ENCODE data around the gene UNC5C. TPM values are rescaled to one million over a fixed set of nuclear protein-coding genes. Genes with fewer than 3 reads are reported as not detected.
A peak's percentile ranks its signal among the peaks of the same experiment; 100 is the strongest.

Gene UNC5C
- total RNA-seq, 8 experiments from 2014 or later, result 0.13 to 12.7 (median 3.5) TPM

- H3K27ac ChIP-seq, result no peak overlapping the region
- H3K4me3 ChIP-seq, result no peak overlapping the region
- in situ Hi-C loops (cut with MboI; ENCODE audit: low pct_unique_long_range_greater_than_20kb in 2 of 9, low sequenced_read_pairs in 9 of 9, unreplicated experiment in 9 of 9), result no loop called here
- WGBS, 10 experiments, result 0 to 100% (median 89%) methylated on average over 1 of the region's 1 CpG; no CpG with 5 or more reads in 1 of the 10 experiments
- peaks cover 9 to 27% of the 10 kb centered on the region in 2 donors for H3K4me1 ChIP-seq (replicated peaks in 1 of 2)
- no peak for ATAC-seq (replicated peaks in 6 of 8)
Measured at GRCh38 chr4:95314573-95314972, 234.2 kb downstream of the UNC5C start.

DNA sequence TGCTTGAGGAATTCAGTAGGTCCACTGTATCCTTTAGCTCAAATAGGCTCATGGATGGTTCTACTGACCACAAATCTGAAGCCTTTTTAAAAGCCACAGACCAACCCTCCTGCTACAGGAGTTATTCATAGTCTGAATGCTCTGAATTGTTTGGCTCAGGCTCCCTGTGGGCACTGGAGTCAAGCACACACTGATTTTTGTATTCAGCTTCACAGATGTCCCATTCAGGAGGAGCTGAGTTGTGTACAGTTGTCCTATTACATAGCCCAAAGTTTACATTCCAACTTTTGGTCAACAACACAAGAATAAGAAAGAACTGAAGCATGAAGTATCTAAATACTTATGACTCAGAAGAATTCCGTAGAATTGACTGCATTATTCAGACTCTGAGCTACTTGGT is 243.9 kb downstream of the UNC5C start:
- ATAC-seq (replicated peaks in 6 of 8), result peak in 3 of 8 experiments; percentile 36 to 100 (median 54)
- Histone ChIP-seq H3K27ac (no peak overlapping the region), H3K4me3 (no peak overlapping the region), H3K4me1 (replicated peaks in 1 of 2) (peaks cover 0 to 3% of the 10 kb centered on the region in 2 donors)
- in situ Hi-C loops (cut with MboI; ENCODE audit: low pct_unique_long_range_greater_than_20kb in 2 of 9, low sequenced_read_pairs in 9 of 9, unreplicated experiment in 9 of 9), result no loop called here
- 0 to 40% (median 17%) methylated on average over 1 of the region's 1 CpG; no CpG with 5 or more reads in 5 of the 10 experiments for WGBS, 10 experiments

- in situ Hi-C loops (cut with MboI; ENCODE audit: low pct_unique_long_range_greater_than_20kb in 2 of 9, low sequenced_read_pairs in 9 of 9, unreplicated experiment in 9 of 9), result no loop called here
- Histone ChIP-seq H3K4me1 (replicated peaks in 1 of 2) (peaks cover 0 to 3% of the 10 kb centered on the region in 2 donors), H3K4me3 (no peak overlapping the region), H3K27ac (no peak overlapping the region)
- WGBS, 10 experiments, result 0 to 100% (median 43%) methylated on average over 1 of the region's 1 CpG; no CpG with 5 or more reads in 3 of the 10 experiments
- ATAC-seq (replicated peaks in 6 of 8), result no peak
Measured at GRCh38 chr4:95300304-95300703, 248.5 kb downstream of the UNC5C start.

GRCh38 chr4:95296052-95296451 is 252.7 kb downstream of the UNC5C start:
- 0 to 100% (median 56%) methylated on average over 1 to 2 of the region's 2 CpGs; no CpG with 5 or more reads in 2 of the 10 experiments for WGBS, 10 experiments
- no peak overlapping the region for H3K27ac ChIP-seq
- in situ Hi-C loops (cut with MboI; ENCODE audit: low pct_unique_long_range_greater_than_20kb in 2 of 9, low sequenced_read_pairs in 9 of 9, unreplicated experiment in 9 of 9), result no loop called here
- no peak overlapping the region for H3K4me3 ChIP-seq
- ATAC-seq (replicated peaks in 6 of 8), result no peak
- peaks cover 0 to 5% of the 10 kb centered on the region in 2 donors for H3K4me1 ChIP-seq (replicated peaks in 1 of 2)

GRCh38 chr4:95295157-95295556 is 253.6 kb downstream of the UNC5C start:
- in situ Hi-C loops (cut with MboI; ENCODE audit: low pct_unique_long_range_greater_than_20kb in 2 of 9, low sequenced_read_pairs in 9 of 9, unreplicated experiment in 9 of 9), result no loop called here
- WGBS, 10 experiments, result 0 to 100% (median 89%) methylated on average over 1 of the region's 1 CpG; no CpG with 5 or more reads in 4 of the 10 experiments
- Histone ChIP-seq H3K27ac (no peak overlapping the region), H3K4me1 (replicated peaks in 1 of 2) (peaks cover 0 to 5% of the 10 kb centered on the region in 2 donors), H3K4me3 (no peak overlapping the region)
- no peak for ATAC-seq (replicated peaks in 6 of 8)

DNA sequence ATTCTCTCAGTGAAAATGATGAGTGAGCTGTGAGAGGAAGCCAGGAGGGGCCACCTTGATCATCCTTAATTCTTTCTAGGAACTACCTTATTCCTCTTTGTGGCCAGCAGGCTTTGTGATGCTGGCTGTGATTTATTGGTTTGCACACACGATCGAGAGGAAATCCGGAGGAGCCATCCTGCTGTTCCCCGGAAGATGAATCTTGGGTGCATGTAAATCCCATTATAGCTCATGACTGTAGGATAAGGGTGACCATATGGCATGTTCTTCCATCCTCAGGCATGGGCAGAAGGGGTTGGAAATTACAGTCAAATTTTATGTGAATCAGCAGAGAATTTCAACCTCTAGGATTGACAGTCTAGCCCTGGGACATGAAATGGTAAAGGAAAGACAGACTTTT is 254.5 kb downstream of the UNC5C start:
- WGBS, 10 experiments, result 0 to 70% (median 60%) methylated on average over 1 to 4 of the region's 4 CpGs; no CpG with 5 or more reads in 1 of the 10 experiments
- Histone ChIP-seq H3K4me1 (replicated peaks in 1 of 2) (peaks cover 0 to 5% of the 10 kb centered on the region in 2 donors), H3K27ac (no peak overlapping the region), H3K4me3 (no peak overlapping the region)
- in situ Hi-C loops (cut with MboI; ENCODE audit: low pct_unique_long_range_greater_than_20kb in 2 of 9, low sequenced_read_pairs in 9 of 9, unreplicated experiment in 9 of 9), result no loop called here
- ATAC-seq (replicated peaks in 6 of 8), result peak in 3 of 8 experiments; percentile 12 to 57 (median 39)

DNA sequence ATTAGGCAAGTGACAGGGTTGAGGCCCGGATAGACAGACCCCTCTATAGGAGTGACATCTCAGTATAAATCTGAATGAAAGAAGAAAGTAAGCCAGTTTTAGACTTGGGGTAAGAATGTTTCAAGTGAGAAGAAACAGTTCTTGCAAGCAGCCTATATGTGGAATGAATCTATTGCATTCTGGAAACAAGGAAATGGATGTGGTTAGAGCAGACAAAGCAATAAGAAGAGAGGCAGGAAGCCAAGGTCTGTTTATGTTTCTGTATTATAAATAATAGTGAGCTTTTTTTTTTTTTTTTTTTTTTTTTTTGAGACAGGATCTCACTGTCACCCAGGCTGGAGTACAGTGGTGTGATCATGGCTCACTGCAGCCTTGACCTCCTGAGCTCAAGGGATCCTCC is 255.8 kb downstream of the UNC5C start:
- no peak for ATAC-seq (replicated peaks in 6 of 8)
- Histone ChIP-seq H3K27ac (no peak overlapping the region), H3K4me1 (replicated peaks in 1 of 2) (peaks cover 0 to 5% of the 10 kb centered on the region in 2 donors), H3K4me3 (no peak overlapping the region)
- in situ Hi-C loops (cut with MboI; ENCODE audit: low pct_unique_long_range_greater_than_20kb in 2 of 9, low sequenced_read_pairs in 9 of 9, unreplicated experiment in 9 of 9), result no loop called here
- WGBS, 10 experiments, result 0 to 100% (median 43%) methylated on average over 1 of the region's 1 CpG; no CpG with 5 or more reads in 3 of the 10 experiments

GRCh38 chr4:95290702-95291101 is 258.1 kb downstream of the UNC5C start:
- no peak overlapping the region for H3K27ac ChIP-seq
- ATAC-seq (replicated peaks in 6 of 8), result no peak
- WGBS, 10 experiments, result 4 to 100% (median 66%) methylated on average over 1 to 6 of the region's 6 CpGs
- in situ Hi-C loops (cut with MboI; ENCODE audit: low pct_unique_long_range_greater_than_20kb in 2 of 9, low sequenced_read_pairs in 9 of 9, unreplicated experiment in 9 of 9), result no loop called here
- peaks cover 0 to 5% of the 10 kb centered on the region in 2 donors for H3K4me1 ChIP-seq (replicated peaks in 1 of 2)
- no peak overlapping the region for H3K4me3 ChIP-seq

DNA sequence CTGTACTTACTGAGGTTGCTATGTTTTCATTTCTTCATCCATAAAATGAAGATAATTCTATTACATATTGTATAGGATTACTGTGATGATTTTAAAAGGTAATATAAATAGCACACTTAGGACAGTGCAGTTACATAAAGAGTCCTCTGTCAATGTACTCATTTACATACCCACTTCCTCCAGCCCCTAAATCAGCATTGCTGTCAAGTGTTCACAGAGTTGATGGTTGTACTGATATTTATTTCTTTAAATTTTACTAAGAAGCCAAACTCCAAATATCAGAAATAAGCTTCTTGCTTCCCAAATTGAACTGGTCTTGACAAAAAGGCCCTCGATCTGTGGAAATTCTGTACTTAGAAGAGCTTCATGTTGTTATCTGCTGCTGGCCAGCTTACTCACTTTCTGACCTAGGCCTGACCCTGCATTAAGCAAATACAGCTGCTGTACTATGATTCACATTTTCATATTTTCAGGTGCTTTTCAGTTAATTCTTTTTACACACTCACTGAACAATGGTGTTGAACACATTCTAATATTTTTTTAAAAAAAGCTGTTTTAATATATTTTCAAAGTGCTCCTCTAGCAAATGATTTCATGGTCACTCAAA is 259.6 kb downstream of the UNC5C start:
- WGBS, 10 experiments, result 0 to 100% (median 60%) methylated on average over 1 of the region's 1 CpG; no CpG with 5 or more reads in 2 of the 10 experiments
- Histone ChIP-seq H3K4me1 (replicated peaks in 1 of 2) (peaks cover under 1 to 1% of the 10 kb centered on the region in 2 donors), H3K27ac (no peak overlapping the region), H3K4me3 (no peak overlapping the region)
- in situ Hi-C loops (cut with MboI; ENCODE audit: low pct_unique_long_range_greater_than_20kb in 2 of 9, low sequenced_read_pairs in 9 of 9, unreplicated experiment in 9 of 9), result no loop called here
- ATAC-seq (replicated peaks in 6 of 8), result peak in 3 of 8 experiments; percentile 23 to 72 (median 49)

DNA sequence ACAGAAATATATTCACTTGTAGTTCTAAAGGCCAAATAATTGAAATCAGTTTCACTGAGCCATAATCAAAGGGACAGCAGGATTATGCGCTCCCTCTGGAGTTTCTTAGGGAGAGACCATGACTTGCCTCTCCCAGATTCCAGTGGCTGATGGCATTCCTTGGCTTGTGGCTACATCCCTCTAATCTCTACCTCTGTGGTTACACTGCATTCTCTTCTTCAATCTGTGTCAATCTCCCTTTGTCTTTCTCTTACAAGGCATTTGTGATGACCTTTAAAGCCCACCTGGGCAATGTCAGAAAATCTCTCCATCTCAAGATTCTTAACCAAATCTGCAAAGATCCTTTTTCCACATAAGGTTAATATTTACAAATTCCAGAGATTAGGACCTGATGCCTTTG is 260.2 kb downstream of the UNC5C start:
- 10 to 100% (median 100%) methylated on average over 1 of the region's 1 CpG; no CpG with 5 or more reads in 3 of the 10 experiments for WGBS, 10 experiments
- H3K4me1 ChIP-seq (replicated peaks in 1 of 2), result peaks cover 2 to 3% of the 10 kb centered on the region in 2 donors
- H3K27ac ChIP-seq, result no peak overlapping the region
- in situ Hi-C loops (cut with MboI; ENCODE audit: low pct_unique_long_range_greater_than_20kb in 2 of 9, low sequenced_read_pairs in 9 of 9, unreplicated experiment in 9 of 9), result no loop called here
- ATAC-seq (replicated peaks in 6 of 8), result no peak
- H3K4me3 ChIP-seq, result no peak overlapping the region

- 8 to 100% (median 88%) methylated on average over 1 to 2 of the region's 2 CpGs; no CpG with 5 or more reads in 1 of the 10 experiments for WGBS, 10 experiments
- Histone ChIP-seq H3K4me3 (no peak overlapping the region), H3K27ac (no peak overlapping the region), H3K4me1 (replicated peaks in 1 of 2) (peaks cover 6 to 14% of the 10 kb centered on the region in 2 donors)
- no peak for ATAC-seq (replicated peaks in 6 of 8)
- in situ Hi-C loops (cut with MboI; ENCODE audit: low pct_unique_long_range_greater_than_20kb in 2 of 9, low sequenced_read_pairs in 9 of 9, unreplicated experiment in 9 of 9), result no loop called here
Measured at GRCh38 chr4:95285797-95286196, 263.0 kb downstream of the UNC5C start.

- 0 to 100% (median 94%) methylated on average over 1 of the region's 1 CpG; no CpG with 5 or more reads in 4 of the 10 experiments for WGBS, 10 experiments
- Histone ChIP-seq H3K4me1 (replicated peaks in 1 of 2) (peaks cover 6 to 14% of the 10 kb centered on the region in 2 donors), H3K4me3 (no peak overlapping the region), H3K27ac (no peak overlapping the region)
- peak in 1 of 8 experiments; percentile 62 for ATAC-seq (replicated peaks in 6 of 8)
- in situ Hi-C loops (cut with MboI; ENCODE audit: low pct_unique_long_range_greater_than_20kb in 2 of 9, low sequenced_read_pairs in 9 of 9, unreplicated experiment in 9 of 9), result no loop called here
Measured at GRCh38 chr4:95284655-95285054, 264.1 kb downstream of the UNC5C start.

- Histone ChIP-seq H3K27ac (no peak overlapping the region), H3K4me1 (replicated peaks in 1 of 2) (peaks cover 6 to 17% of the 10 kb centered on the region in 2 donors), H3K4me3 (no peak overlapping the region)
- ATAC-seq (replicated peaks in 6 of 8), result peak in 5 of 8 experiments; percentile 72 to 85 (median 80)
- WGBS, 10 experiments, result 5 to 66% (median 49%) methylated on average over 3 to 10 of the region's 10 CpGs; no CpG with 5 or more reads in 1 of the 10 experiments
- in situ Hi-C loops (cut with MboI; ENCODE audit: low pct_unique_long_range_greater_than_20kb in 2 of 9, low sequenced_read_pairs in 9 of 9, unreplicated experiment in 9 of 9), result no loop called here
Measured at GRCh38 chr4:95283320-95283719, 265.5 kb downstream of the UNC5C start.
